Heart right ventricle (tissue), 16 donors: ENCODE measurements around the gene AAR2. TPM values are rescaled to one million over a fixed set of nuclear protein-coding genes. Genes with fewer than 3 reads are reported as not detected.

Experiments used
- ATAC-seq, 8 donors: fragments of 200-7000 bp; cut with Tn5 transposase; one replicate each; pipeline ENCODE4 v1.9.1; 2020; ENCODE audit warnings: mild to moderate bottlenecking in 8 of 8, moderate library complexity in 8 of 8, moderate number of reproducible peaks in 1 of 8
- DNase-seq, 2 donors: peaks; one replicate each; pipeline ENCODE4 v3.0.0-alpha.2; 2020
- H3K27ac ChIP-seq, 10 donors: fragments of 200-600 bp; sonication (generic) in 2 of 10; one replicate each; pipeline versions ENCODE4 v1.5.0 to v1.8.0; 2020 to 2022; ENCODE audit warnings: mild to moderate bottlenecking in 3 of 10
- H3K27me3 ChIP-seq, 7 donors: fragments of 200-600 bp; one replicate each; pipeline ENCODE4 v1.8.0; 2021 to 2022; ENCODE audit warnings: mild to moderate bottlenecking in 2 of 7
- H3K36me3 ChIP-seq, 9 donors: fragments of 200-600 bp; sonication (generic) in 1 of 9; one replicate each; pipeline versions ENCODE4 v1.5.0 to v1.8.0; 2020 to 2022; ENCODE audit warnings: mild to moderate bottlenecking in 2 of 9
- H3K4me1 ChIP-seq, 9 donors: fragments of 200-600 bp; sonication (generic) in 1 of 9; one replicate each; pipeline versions ENCODE4 v1.5.0 to v1.8.0; 2020 to 2022; ENCODE audit warnings: mild to moderate bottlenecking in 4 of 9
- H3K4me3 ChIP-seq, 10 donors: fragments of 200-600 bp; sonication (generic) in 2 of 10; one replicate each; pipeline versions ENCODE4 v1.5.0 to v1.8.0; 2020 to 2022; ENCODE audit warnings: mild to moderate bottlenecking in 7 of 10, moderate library complexity in 2 of 10
- H3K9me3 ChIP-seq, 11 donors: fragments of 200-600 bp in 10 of 11; sonication (generic) in 2 of 11; one replicate each; pipeline versions ENCODE4 v1.5.0 to v1.8.0; 2013 to 2022; ENCODE audit warnings: mild to moderate bottlenecking in 2 of 11, control low read depth in 1 of 11, moderate library complexity in 1 of 11
- CTCF ChIP-seq, 9 donors: fragments of 200-600 bp; sonication (generic) in 2 of 9; IDR thresholded peaks; one replicate each; pipeline versions ENCODE4 v1.5.0 to v1.8.0; 2021 to 2022; ENCODE audit warnings: antibody characterized with exemption in 9 of 9, mild to moderate bottlenecking in 5 of 9, moderate library complexity in 1 of 9
- WGBS, 2 donors: extraction: QIAGEN DNeasy Blood & Tissue Kit; methylation state at CpG; one replicate each; pipeline ENCODE4 v1.1.7; 2013; ENCODE audit warnings: inconsistent platforms in 1 of 2; 5-methylcytosine and 5-hydroxymethylcytosine counted together
- intact Hi-C, 10 donors: fragments of 100-400 bp; cut with DNase I; formaldehyde crosslinking; loops; one replicate each; pipeline versions ENCODE4 v1.11.1 to v1.14.2; 2022
- polyA plus RNA-seq, 2 donors: library from polyadenylated mRNA; stranded (reverse); fragments of 200-250 nt; gene quantifications; one replicate each; pipeline ENCODE4 v1.2.3, GENCODE V29; 2013
- total RNA-seq, 10 donors: library from RNA; stranded (reverse); fragmentation: NEBNext Ultra II Directional in 3 of 10; extraction: Animal tissue kit (Norgen Biotek cat#: 25700) in 3 of 10; gene quantifications; one replicate each; pipeline versions ENCODE4 v1.2.1 to v1.2.4, GENCODE V29; 2021 to 2023
- donor health status: Arrhythmogenic right ventricular cardiomyopathy.
- donor health status: ischemic (EF 13 %, LVEDD 7.1; RV severe dilation, severe dysfunction).
- donor health status: healthy with polysubstance abuse.
- donor health status: DM: no; HTN: yes; CAD: no.
- donor health status: DM: no; HTN: no; CAD: no.
- donor health status: ischemic (EF 25% LVEDD 6.9; RV normal size, moderate dysfunction).
- donor health status: ischemic (EF 25% LVEDD 5.7; RV mildly dilated, moderate dysfunction).
- donor health status: healthy.
- donor health status: DM: yes; HTN: yes; CAD: no.
- donor health status: Ischemic cardiomyopathy.
- donor health status: ischemic (EF 35%, LVEDD 5.7; RV mildly dilated, moderate dysfunction).
- donor health status: nonischemic (EF 11% LVEDD 7.7; RV severe dilation, severe dysfunction).
- donor health status: DM: yes; HTN: yes; CAD: no.
- donor health status: PGD.
- donor health status: ischemic (EF 29% LVEDD 5.4; RV normal size, mild dysfunction).
- donor health status: nonischemic (EF 23%, LVEDD 6.1; RV moderate dilation, normal function).

The AAR2 gene
- total and polyA plus RNA-seq, 12 donors: 7.8 to 22.7 (median 15.2) TPM

- intact Hi-C loops: no loop called here
- Histone ChIP-seq H3K27ac (no peak overlapping the region), H3K36me3 (peaks cover 0 to 98% (median 24%) of the 10 kb centered on the region in 9 donors), H3K4me1 (no peaks in the 10 kb centered on the region), H3K4me3 (no peak overlapping the region), H3K9me3 (no peaks in the 10 kb centered on the region), H3K27me3 (no peaks in the 10 kb centered on the region)
- WGBS, 2 donors: 94% methylated on average over 9 of the region's 9 CpGs
- ATAC-seq: no peak
- DNase-seq: no peak
- TF ChIP-seq CTCF (IDR thresholded peaks at IDR 0.05): no peak
Observed at GRCh38 chr20:36253036-36253435, 16.8 kb downstream of the AAR2 start.

GRCh38 chr20:36254076-36254475, 17.8 kb downstream of the AAR2 start:
- Histone ChIP-seq H3K36me3 (peaks cover 0 to 88% (median 16%) of the 10 kb centered on the region in 9 donors), H3K27me3 (no peaks in the 10 kb centered on the region), H3K4me3 (no peak overlapping the region), H3K27ac (no peak overlapping the region), H3K4me1 (no peaks in the 10 kb centered on the region), H3K9me3 (no peaks in the 10 kb centered on the region)
- DNase-seq: no peak
- TF ChIP-seq CTCF (IDR thresholded peaks at IDR 0.05): no peak
- no peak for ATAC-seq
- WGBS, 2 donors: 82 to 88% methylated on average over 2 of the region's 2 CpGs
- intact Hi-C loops: no loop called here

- WGBS, 2 donors: 95 to 97% methylated on average over 12 of the region's 12 CpGs
- no peaks in the 10 kb centered on the region for H3K27me3 ChIP-seq
- H3K36me3 ChIP-seq: peaks cover 0 to 74% (median 16%) of the 10 kb centered on the region in 9 donors
- no peak for DNase-seq
- no peaks in the 10 kb centered on the region for H3K4me1 ChIP-seq
- ATAC-seq: no peak
- no peak overlapping the region for H3K27ac ChIP-seq
- no peaks in the 10 kb centered on the region for H3K9me3 ChIP-seq
- H3K4me3 ChIP-seq: no peak overlapping the region
- intact Hi-C loops: no loop called here
- TF ChIP-seq CTCF (IDR thresholded peaks at IDR 0.05): no peak
Observed at GRCh38 chr20:36255445-36255844, 19.2 kb downstream of the AAR2 start.

- intact Hi-C loops: loop anchor here in 1 of 10 donors (5.0 kb wide), 1 partner anchor 153 kb away; no protein-coding TSS in a partner anchor
- whole genome bisulfite sequencing, 2 donors: 55 to 58% methylated on average over 16 of the region's 16 CpGs
- no peaks in the 10 kb centered on the region for H3K4me1 ChIP-seq
- no peak overlapping the region for H3K27ac ChIP-seq
- peaks cover 0 to 5% (median 0%) of the 10 kb centered on the region in 7 donors for H3K27me3 ChIP-seq
- no peaks in the 10 kb centered on the region for H3K9me3 ChIP-seq
- no peak overlapping the region for H3K4me3 ChIP-seq
- ATAC-seq: no peak
- H3K36me3 ChIP-seq: peaks cover 0 to 34% (median 13%) of the 10 kb centered on the region in 9 donors
- no peak for DNase-seq
- no peak for TF ChIP-seq CTCF (IDR thresholded peaks at IDR 0.05)
Observed at GRCh38 chr20:36259177-36260061, 23.1 kb downstream of the AAR2 start.
